ENCODE measurements around the gene EVI5L. TPM values are rescaled to one million over a fixed set of nuclear protein-coding genes. Genes with fewer than 3 reads are reported as not detected.

Gene EVI5L
- total RNA-seq, 2 donors from 2014 or later: 24.0 to 25.7 TPM

- DNase-seq (ENCODE audit: low spot score): no peak
- no peak overlapping the region for H3K27ac ChIP-seq
- TF ChIP-seq POLR2A (IDR thresholded peaks at IDR 0.05): no peak
- no peak for TF ChIP-seq POLR2AphosphoS5 (IDR thresholded peaks at IDR 0.05)
- TF ChIP-seq, protein P1, sequence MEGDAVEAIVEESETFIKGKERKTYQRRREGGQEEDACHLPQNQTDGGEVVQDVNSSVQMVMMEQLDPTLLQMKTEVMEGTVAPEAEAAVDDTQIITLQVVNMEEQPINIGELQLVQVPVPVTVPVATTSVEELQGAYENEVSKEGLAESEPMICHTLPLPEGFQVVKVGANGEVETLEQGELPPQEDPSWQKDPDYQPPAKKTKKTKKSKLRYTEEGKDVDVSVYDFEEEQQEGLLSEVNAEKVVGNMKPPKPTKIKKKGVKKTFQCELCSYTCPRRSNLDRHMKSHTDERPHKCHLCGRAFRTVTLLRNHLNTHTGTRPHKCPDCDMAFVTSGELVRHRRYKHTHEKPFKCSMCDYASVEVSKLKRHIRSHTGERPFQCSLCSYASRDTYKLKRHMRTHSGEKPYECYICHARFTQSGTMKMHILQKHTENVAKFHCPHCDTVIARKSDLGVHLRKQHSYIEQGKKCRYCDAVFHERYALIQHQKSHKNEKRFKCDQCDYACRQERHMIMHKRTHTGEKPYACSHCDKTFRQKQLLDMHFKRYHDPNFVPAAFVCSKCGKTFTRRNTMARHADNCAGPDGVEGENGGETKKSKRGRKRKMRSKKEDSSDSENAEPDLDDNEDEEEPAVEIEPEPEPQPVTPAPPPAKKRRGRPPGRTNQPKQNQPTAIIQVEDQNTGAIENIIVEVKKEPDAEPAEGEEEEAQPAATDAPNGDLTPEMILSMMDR (IDR thresholded peaks at IDR 0.05): no peak
- intact Hi-C loops (cut with DNase I): no loop called here
- H3K36me3 ChIP-seq: no peaks in the 10 kb centered on the region
- WGBS: 76% methylated on average over 18 of the region's 18 CpGs
- H3K4me3 ChIP-seq: no peak overlapping the region
- H3K27me3 ChIP-seq (replicated peaks; ENCODE audit: insufficient read depth): no peaks in the 10 kb centered on the region
- H3K4me1 ChIP-seq (replicated peaks): no peaks in the 10 kb centered on the region
- H3K9me3 ChIP-seq: no peaks in the 10 kb centered on the region
These were observed 34.7 kb downstream of the EVI5L start for GRCh38 chr19:7864690-7865074.

DNA sequence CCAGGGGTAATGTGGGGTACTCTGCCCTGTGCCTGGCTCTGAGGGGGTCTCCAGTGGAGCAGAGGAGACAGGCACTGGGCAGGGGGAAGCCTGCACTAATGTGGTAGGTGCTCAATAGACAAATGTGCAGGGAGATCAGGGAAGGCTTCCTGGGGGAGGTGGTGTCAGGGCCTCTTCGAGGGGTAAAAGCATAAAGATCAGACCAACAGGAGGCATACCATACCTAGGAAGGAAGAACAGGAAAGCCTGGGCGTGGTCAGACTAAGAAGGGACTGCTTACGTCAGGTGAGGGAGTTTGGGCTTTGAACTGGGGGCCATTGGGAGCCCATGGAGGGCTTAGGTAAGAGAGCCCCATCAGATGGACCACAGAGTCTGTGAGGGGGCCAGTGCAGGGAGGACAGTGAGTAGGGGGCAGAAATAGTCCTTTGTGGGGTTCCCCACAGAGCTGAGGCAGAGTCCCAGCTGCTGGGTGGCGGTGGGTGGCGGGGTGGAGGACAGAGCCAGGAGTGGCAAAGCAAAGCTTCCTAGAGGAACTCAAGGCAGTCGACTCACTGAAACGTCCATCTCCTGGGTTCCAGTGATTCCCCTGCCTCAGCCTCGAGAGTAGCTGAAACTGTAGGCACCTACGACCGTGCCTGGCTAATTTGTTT, 35.4 kb downstream of the EVI5L start:
- Histone ChIP-seq H3K36me3 (no peaks in the 10 kb centered on the region), H3K4me3 (no peak overlapping the region), H3K27ac (no peak overlapping the region), H3K9me3 (no peaks in the 10 kb centered on the region), H3K4me1 (replicated peaks) (no peaks in the 10 kb centered on the region), H3K27me3 (replicated peaks; ENCODE audit: insufficient read depth) (no peaks in the 10 kb centered on the region)
- 55% methylated on average over 10 of the region's 10 CpGs for WGBS
- TF ChIP-seq, protein P1 (IDR thresholded peaks at IDR 0.05): no peak
- TF ChIP-seq POLR2A (IDR thresholded peaks at IDR 0.05) (no peak), POLR2AphosphoS5 (IDR thresholded peaks at IDR 0.05) (no peak)
- intact Hi-C loops (cut with DNase I): no loop called here
- no peak for DNase-seq (ENCODE audit: low spot score)

- DNase-seq (ENCODE audit: low spot score): no peak
These were observed 36.5 kb downstream of the EVI5L start for GRCh38 chr19:7866399-7867091.

GRCh38 chr19:7867092-7867844, 37.2 kb downstream of the EVI5L start:
- no peak for DNase-seq (ENCODE audit: low spot score)
- Histone ChIP-seq H3K4me3 (no peak overlapping the region), H3K9me3 (no peaks in the 10 kb centered on the region), H3K4me1 (replicated peaks) (no peaks in the 10 kb centered on the region), H3K36me3 (no peaks in the 10 kb centered on the region), H3K27ac (no peak overlapping the region), H3K27me3 (replicated peaks; ENCODE audit: insufficient read depth) (no peaks in the 10 kb centered on the region)
- intact Hi-C loops (cut with DNase I): no loop called here
- no peak for TF ChIP-seq POLR2AphosphoS5 (IDR thresholded peaks at IDR 0.05)
- no peak for TF ChIP-seq POLR2A (IDR thresholded peaks at IDR 0.05)
- TF ChIP-seq, protein P1 (IDR thresholded peaks at IDR 0.05): no peak
- WGBS: 93% methylated on average over 9 of the region's 9 CpGs

More at GRCh38 chr19:7866399-7867091, 36.5 kb downstream of the EVI5L start:
- Histone ChIP-seq H3K4me1 (replicated peaks) (no peaks in the 10 kb centered on the region), H3K4me3 (no peak overlapping the region), H3K27ac (no peak overlapping the region), H3K27me3 (replicated peaks; ENCODE audit: insufficient read depth) (no peaks in the 10 kb centered on the region), H3K36me3 (no peaks in the 10 kb centered on the region), H3K9me3 (no peaks in the 10 kb centered on the region)
- TF ChIP-seq POLR2A (IDR thresholded peaks at IDR 0.05) (no peak), POLR2AphosphoS5 (IDR thresholded peaks at IDR 0.05) (no peak)
- TF ChIP-seq, protein P1 (IDR thresholded peaks at IDR 0.05): no peak
- WGBS: 58% methylated on average over 12 of the region's 12 CpGs
- intact Hi-C loops (cut with DNase I): no loop called here

Measured in prostate gland (tissue), 2 donors.